ENCODE measurements around the gene SUPT3H.

GRCh38 chr6:44960898-44961297 is 416.8 kb downstream of the SUPT3H start:
- no peak for TF ChIP-seq POLR2A (IDR thresholded peaks at IDR 0.05)
- TF ChIP-seq, protein P1, sequence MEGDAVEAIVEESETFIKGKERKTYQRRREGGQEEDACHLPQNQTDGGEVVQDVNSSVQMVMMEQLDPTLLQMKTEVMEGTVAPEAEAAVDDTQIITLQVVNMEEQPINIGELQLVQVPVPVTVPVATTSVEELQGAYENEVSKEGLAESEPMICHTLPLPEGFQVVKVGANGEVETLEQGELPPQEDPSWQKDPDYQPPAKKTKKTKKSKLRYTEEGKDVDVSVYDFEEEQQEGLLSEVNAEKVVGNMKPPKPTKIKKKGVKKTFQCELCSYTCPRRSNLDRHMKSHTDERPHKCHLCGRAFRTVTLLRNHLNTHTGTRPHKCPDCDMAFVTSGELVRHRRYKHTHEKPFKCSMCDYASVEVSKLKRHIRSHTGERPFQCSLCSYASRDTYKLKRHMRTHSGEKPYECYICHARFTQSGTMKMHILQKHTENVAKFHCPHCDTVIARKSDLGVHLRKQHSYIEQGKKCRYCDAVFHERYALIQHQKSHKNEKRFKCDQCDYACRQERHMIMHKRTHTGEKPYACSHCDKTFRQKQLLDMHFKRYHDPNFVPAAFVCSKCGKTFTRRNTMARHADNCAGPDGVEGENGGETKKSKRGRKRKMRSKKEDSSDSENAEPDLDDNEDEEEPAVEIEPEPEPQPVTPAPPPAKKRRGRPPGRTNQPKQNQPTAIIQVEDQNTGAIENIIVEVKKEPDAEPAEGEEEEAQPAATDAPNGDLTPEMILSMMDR (IDR thresholded peaks at IDR 0.05), result no peak

Measured in right lobe of liver (tissue), 4 donors.